ENCODE measurements around the gene LRRC41. TPM values are rescaled to one million over a fixed set of nuclear protein-coding genes. Genes with fewer than 3 reads are reported as not detected.

Gene LRRC41
- total RNA-seq, 4 donors from 2014 or later, result 69.8 to 87.6 (median 84.7) TPM

DNA sequence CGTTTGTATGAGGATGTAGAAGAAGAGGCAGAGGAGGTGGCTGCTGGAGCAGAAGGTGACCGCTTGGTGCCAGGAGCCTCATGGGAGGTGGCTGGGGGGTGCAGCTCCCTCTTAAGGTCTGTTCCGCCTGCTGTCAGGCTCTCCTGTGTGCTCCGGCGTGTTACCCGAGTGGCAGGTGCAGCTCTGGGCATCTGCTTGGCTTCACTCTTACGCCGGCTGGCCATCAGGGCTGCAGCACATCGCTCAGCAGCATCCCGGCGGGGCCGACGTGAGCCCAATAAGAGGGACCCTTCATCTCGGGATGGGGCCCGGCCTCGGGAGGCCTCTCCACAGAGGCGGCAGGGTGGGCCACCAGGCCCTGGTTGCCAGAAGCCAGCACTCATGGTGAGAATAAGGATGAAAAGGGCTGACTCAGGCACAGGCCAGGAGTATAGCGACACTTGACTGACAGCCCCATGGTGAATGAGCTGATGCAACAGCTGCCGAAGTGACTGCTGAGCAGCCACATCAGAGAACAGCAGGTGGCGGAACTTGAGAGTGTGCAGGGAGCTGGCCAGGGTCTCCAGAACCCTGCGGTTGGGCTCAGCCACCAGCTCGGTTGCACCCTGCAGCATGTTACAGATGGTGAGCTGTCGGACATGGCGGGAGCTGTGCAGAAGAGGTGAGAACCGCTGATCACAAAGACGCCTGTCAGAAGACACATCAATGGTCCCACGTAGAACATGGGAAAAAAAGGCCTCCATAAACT is 17.5 kb downstream of the LRRC41 start:
- no peak for DNase-seq (ENCODE audit: low spot score in 2 of 2)
- H3K27ac ChIP-seq, result no peak overlapping the region
- H3K9me3 ChIP-seq, result no peaks in the 10 kb centered on the region
- WGBS, result 87% methylated on average over 18 of the region's 27 CpGs
- H3K4me1 ChIP-seq, result no peaks in the 10 kb centered on the region
- H3K36me3 ChIP-seq, result peaks cover 61% of the 10 kb centered on the region
- H3K4me3 ChIP-seq, result no peak overlapping the region
- TF ChIP-seq POLR2A (IDR thresholded peaks at IDR 0.05), result no peak
- no peak for TF ChIP-seq EP300 (IDR thresholded peaks at IDR 0.05)
- TF ChIP-seq, protein P1, sequence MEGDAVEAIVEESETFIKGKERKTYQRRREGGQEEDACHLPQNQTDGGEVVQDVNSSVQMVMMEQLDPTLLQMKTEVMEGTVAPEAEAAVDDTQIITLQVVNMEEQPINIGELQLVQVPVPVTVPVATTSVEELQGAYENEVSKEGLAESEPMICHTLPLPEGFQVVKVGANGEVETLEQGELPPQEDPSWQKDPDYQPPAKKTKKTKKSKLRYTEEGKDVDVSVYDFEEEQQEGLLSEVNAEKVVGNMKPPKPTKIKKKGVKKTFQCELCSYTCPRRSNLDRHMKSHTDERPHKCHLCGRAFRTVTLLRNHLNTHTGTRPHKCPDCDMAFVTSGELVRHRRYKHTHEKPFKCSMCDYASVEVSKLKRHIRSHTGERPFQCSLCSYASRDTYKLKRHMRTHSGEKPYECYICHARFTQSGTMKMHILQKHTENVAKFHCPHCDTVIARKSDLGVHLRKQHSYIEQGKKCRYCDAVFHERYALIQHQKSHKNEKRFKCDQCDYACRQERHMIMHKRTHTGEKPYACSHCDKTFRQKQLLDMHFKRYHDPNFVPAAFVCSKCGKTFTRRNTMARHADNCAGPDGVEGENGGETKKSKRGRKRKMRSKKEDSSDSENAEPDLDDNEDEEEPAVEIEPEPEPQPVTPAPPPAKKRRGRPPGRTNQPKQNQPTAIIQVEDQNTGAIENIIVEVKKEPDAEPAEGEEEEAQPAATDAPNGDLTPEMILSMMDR (IDR thresholded peaks at IDR 0.05), result no peak
- TF ChIP-seq POLR2AphosphoS5 (IDR thresholded peaks at IDR 0.05), result no peak
- H3K27me3 ChIP-seq, result no peaks in the 10 kb centered on the region

DNA sequence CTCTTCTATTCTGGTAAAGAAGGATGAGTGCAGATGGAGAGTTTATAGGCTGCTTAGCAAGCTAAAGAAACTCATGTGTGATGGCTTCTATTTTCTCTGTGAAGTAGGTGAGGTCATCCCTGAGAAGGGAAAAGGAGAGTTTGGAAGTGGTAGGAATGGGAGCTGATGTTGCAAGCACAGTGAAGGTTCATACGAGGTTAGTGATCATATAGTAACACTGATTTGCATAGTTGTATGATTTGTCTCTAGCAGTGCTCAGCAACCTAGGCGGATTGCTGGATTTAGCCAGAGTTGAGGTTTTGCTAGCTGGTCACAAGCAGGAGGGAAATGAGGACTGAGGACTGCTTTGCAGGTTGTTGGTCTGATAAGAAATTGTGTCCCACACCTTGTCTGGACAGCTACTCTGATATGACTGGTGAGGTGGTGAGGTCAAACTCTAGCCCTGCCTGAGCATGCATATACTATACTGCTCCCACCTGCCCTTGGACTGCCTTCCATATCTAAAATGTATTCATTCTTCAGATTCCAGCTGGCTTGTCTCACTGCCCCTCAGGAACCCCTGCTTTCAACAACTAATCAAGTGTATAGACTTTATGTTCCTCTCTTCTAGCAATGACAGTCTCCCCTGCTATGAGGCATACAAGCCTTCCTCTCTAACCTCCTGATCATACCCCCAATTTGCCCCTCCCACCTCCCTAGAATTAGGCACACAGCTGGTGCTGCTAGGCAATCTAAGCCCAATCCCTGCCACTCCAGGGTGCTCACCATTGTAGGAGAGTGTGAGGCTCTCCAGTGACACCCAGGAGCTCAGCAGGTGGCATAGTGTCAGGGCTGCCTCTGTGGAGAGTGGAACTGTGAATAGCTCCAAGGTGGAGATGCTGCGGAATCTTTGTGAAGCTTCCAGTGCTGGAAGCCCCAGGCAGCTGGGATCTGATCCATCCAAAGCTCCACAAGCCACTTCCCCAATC is 18.5 kb downstream of the LRRC41 start:
- DNase-seq (ENCODE audit: low spot score in 2 of 2), result no peak
- Histone ChIP-seq H3K27me3 (no peaks in the 10 kb centered on the region), H3K4me1 (no peaks in the 10 kb centered on the region), H3K9me3 (no peaks in the 10 kb centered on the region), H3K4me3 (no peak overlapping the region), H3K27ac (no peak overlapping the region), H3K36me3 (peaks cover 71% of the 10 kb centered on the region)
- WGBS, result 68% methylated on average over 3 of the region's 3 CpGs
- no peak for TF ChIP-seq EP300 (IDR thresholded peaks at IDR 0.05)
- no peak for TF ChIP-seq POLR2AphosphoS5 (IDR thresholded peaks at IDR 0.05)
- TF ChIP-seq POLR2A (IDR thresholded peaks at IDR 0.05), result no peak
- TF ChIP-seq, protein P1 (IDR thresholded peaks at IDR 0.05), result no peak

DNA sequence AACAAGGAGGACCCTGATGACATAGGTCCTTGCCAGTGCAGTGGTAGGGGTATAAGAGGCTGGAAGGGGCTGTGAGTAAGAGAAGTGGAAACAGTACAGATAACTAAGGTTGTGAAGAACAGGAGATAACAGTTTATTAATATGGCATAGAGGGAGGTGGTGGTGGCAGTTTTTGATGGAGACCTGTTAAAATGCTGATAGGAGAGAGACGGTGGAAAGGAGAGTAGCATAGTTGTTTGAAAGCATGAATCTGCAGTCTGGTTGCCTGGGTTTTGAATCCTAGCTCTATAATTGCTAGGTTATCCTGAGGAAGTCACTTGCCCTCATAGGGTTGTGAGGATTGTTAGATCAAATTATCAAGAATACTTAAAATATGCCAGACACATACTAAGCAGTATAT is 19.4 kb downstream of the LRRC41 start:
- no peak for TF ChIP-seq POLR2AphosphoS5 (IDR thresholded peaks at IDR 0.05)
- TF ChIP-seq, protein P1 (IDR thresholded peaks at IDR 0.05), result no peak
- H3K27ac ChIP-seq, result no peak overlapping the region
- no peaks in the 10 kb centered on the region for H3K4me1 ChIP-seq
- H3K36me3 ChIP-seq, result peaks cover 80% of the 10 kb centered on the region
- WGBS, result 97% methylated on average over 1 of the region's 1 CpG
- no peaks in the 10 kb centered on the region for H3K27me3 ChIP-seq
- no peak for DNase-seq (ENCODE audit: low spot score in 2 of 2)
- no peak overlapping the region for H3K4me3 ChIP-seq
- H3K9me3 ChIP-seq, result no peaks in the 10 kb centered on the region

DNA sequence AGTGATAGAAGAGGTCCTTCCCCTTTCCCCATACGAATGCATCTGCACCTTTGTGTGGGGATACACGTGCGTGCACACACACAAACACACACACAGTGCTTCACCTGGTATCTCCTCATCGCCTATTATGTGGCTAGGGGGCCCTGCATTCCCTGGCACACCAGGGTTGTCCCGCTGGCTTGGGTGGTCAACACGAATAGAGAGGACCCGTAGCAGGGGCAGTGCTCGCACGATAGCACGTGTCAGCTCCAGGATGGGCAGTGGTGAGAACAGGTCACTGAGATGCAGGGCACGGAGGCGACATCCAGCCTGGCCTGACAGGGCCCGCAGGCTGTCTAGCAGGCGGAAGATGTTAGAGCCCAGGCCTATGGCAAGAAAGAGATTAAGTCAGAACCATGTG is 22.4 kb downstream of the LRRC41 start:
- Histone ChIP-seq H3K4me3 (no peak overlapping the region), H3K27ac (no peak overlapping the region), H3K9me3 (no peaks in the 10 kb centered on the region), H3K36me3 (peaks cover 84% of the 10 kb centered on the region), H3K4me1 (no peaks in the 10 kb centered on the region), H3K27me3 (no peaks in the 10 kb centered on the region)
- no peak for DNase-seq (ENCODE audit: low spot score in 2 of 2)
- no peak for TF ChIP-seq POLR2AphosphoS5 (IDR thresholded peaks at IDR 0.05)
- TF ChIP-seq, protein P1 (IDR thresholded peaks at IDR 0.05), result no peak
- no peak for TF ChIP-seq EP300 (IDR thresholded peaks at IDR 0.05)
- TF ChIP-seq POLR2A (IDR thresholded peaks at IDR 0.05), result no peak
- WGBS, result 94% methylated on average over 13 of the region's 14 CpGs

DNA sequence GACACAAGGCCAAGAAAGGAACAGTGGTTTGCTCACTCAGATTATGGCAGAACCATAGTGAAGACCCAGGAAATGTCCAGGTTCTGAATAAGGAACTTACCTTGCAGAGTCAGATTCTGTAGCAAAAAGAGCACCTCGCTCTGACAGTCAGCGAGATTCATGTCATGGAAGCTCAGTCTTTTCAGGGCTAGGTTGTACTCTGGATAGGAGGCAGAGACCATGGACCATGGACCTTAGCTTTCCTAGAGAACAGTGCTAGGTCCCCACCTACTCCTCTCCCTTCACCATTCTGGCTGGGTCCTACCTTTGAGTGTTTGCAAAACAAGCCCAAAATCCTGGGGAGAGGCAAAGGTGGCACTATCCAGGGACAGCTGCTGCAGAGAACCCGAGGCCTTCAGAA is 23.3 kb downstream of the LRRC41 start:
- WGBS, result 93% methylated on average over 3 of the region's 3 CpGs
- TF ChIP-seq POLR2AphosphoS5 (IDR thresholded peaks at IDR 0.05), result no peak
- no peak for TF ChIP-seq POLR2A (IDR thresholded peaks at IDR 0.05)
- TF ChIP-seq, protein P1 (IDR thresholded peaks at IDR 0.05), result no peak
- no peak for TF ChIP-seq EP300 (IDR thresholded peaks at IDR 0.05)
- no peak overlapping the region for H3K4me3 ChIP-seq

More for the DNA sequence above, 23.3 kb downstream of the LRRC41 start:
- H3K9me3 ChIP-seq, result no peaks in the 10 kb centered on the region
- peaks cover 74% of the 10 kb centered on the region for H3K36me3 ChIP-seq
- no peak for DNase-seq (ENCODE audit: low spot score in 2 of 2)
- H3K4me1 ChIP-seq, result no peaks in the 10 kb centered on the region
- no peaks in the 10 kb centered on the region for H3K27me3 ChIP-seq
- no peak overlapping the region for H3K27ac ChIP-seq

All from suprapubic skin (tissue), 4 donors.